C4-2B (cell line): ENCODE data around the gene FBL.

Source experiments
- ZFX ChIP-seq: fragments of 450-650 bp; IDR thresholded peaks from 2 replicates; pipeline ENCODE4 v1.6.1; 2017
- TF ChIP-seq, protein P1 (sequence below): fragments of 450-650 bp; conservative IDR thresholded peaks from 2 replicates; pipeline ENCODE4 v1.5.1; 2017; ENCODE audit warnings: mild to moderate bottlenecking

DNA sequence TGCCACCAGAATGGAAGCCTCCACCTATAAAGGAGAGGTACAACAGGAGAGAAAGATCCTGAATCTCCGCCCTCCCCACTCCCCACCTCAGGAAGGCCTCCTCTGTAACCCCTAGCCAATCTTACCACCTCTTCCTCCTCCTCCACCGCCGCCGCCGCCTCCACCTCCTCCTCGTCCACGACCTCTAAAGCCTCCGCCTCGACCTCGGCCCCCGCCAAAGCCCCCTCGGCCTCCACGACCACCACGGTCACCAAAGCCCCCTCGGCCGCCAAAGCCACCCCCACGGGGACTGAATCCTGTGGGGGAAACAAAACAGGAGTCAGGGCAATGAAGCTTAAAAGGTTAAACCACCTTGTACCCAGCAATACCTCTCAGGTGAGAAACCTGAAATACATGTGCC lies 5.7 kb downstream of the FBL start:
- TF ChIP-seq, protein P1, sequence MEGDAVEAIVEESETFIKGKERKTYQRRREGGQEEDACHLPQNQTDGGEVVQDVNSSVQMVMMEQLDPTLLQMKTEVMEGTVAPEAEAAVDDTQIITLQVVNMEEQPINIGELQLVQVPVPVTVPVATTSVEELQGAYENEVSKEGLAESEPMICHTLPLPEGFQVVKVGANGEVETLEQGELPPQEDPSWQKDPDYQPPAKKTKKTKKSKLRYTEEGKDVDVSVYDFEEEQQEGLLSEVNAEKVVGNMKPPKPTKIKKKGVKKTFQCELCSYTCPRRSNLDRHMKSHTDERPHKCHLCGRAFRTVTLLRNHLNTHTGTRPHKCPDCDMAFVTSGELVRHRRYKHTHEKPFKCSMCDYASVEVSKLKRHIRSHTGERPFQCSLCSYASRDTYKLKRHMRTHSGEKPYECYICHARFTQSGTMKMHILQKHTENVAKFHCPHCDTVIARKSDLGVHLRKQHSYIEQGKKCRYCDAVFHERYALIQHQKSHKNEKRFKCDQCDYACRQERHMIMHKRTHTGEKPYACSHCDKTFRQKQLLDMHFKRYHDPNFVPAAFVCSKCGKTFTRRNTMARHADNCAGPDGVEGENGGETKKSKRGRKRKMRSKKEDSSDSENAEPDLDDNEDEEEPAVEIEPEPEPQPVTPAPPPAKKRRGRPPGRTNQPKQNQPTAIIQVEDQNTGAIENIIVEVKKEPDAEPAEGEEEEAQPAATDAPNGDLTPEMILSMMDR = no peak
- TF ChIP-seq ZFX = no peak
